Activated CD4-positive, alpha-beta T cell treated with anti-CD3 and anti-CD28 coated beads, Interleukin-2, amount 10 ng/mL, durations not matched to agents 24 days and 14 days (primary cell): ENCODE results near the gene NSUN6. TPM values are rescaled to one million over a fixed set of nuclear protein-coding genes. Genes with fewer than 3 reads are reported as not detected.
"Not testable (repeated sequence)": the region's sequence is repeated elsewhere in the genome, so short reads cannot be mapped to it uniquely, and the experiment has no call there.

ENCODE experiments used
- DNase-seq: peaks from one replicate; pipeline ENCODE4 v3.0.0; 2022
- H3K27ac Mint-ChIP-seq: one replicate; pipeline ENCODE4 v1.8.0; 2022; ENCODE audit warnings: mild to moderate bottlenecking, mixed read lengths
- H3K27me3 Mint-ChIP-seq: one replicate; pipeline ENCODE4 v1.8.0; 2022; ENCODE audit warnings: mixed read lengths
- H3K36me3 Mint-ChIP-seq: one replicate; pipeline ENCODE4 v1.8.0; 2022; ENCODE audit warnings: low read depth, mild to moderate bottlenecking, mixed read lengths
- H3K4me1 Mint-ChIP-seq: one replicate; pipeline ENCODE4 v1.8.0; 2021; ENCODE audit warnings: mixed read lengths
- H3K4me3 Mint-ChIP-seq: one replicate; pipeline ENCODE4 v1.8.0; 2022; ENCODE audit warnings: mild to moderate bottlenecking, moderate library complexity, mixed read lengths
- H3K9me3 Mint-ChIP-seq: one replicate; pipeline ENCODE4 v1.8.0; 2021; ENCODE audit warnings: mixed read lengths
- intact Hi-C: fragments of 100-400 bp; cut with micrococcal nuclease; formaldehyde crosslinking; loops from one replicate; pipeline ENCODE4 v1.15.1; 2023
- total RNA-seq: library from RNA; stranded (reverse); gene quantifications from 2 replicates; pipeline ENCODE4 v1.2.3, GENCODE V29; 2022

The NSUN6 gene
- total RNA-seq, 1 donor from 2014 or later, result 17.8 TPM

DNA sequence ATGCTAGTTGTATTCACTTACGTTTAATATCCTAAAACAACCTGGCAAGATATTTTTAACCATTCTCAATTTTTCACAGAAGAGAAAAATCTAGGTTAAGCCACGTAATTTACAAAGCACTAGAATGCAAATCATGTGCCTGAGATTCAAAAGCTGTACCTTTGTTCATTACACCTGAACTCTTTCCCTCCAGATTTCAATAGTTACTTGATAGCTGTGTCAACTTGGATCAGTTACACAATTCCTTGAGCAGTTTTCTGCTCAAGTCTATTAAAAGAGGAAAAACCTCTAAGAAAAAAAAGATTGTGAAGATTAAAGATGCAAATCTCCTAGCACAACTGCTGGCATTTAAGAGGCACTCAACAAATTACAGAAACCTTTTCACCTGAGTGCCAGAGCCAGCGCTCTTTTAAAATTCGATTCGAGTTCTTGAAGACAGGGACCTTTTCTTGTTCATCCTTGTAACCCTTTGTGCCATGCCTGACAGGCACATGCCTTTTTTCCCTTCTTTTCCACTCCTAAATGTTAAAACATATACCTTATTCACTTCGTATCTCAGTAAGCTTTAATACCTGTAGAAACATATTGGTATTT is 886 bp downstream of the NSUN6 start:
- Mint-ChIP-seq H3K4me1 (peaks cover 34% of the 10 kb centered on the region), H3K27ac (peak overlapping the region; percentile 95), H3K9me3 (no peaks in the 10 kb centered on the region), H3K36me3 (peaks cover 25% of the 10 kb centered on the region), H3K4me3 (peak overlapping the region; percentile 95), H3K27me3 (peaks cover 2% of the 10 kb centered on the region)
- intact Hi-C loops, result loop anchor here (2.0 to 10.0 kb wide), 4 partner anchors 68 to 1626 kb away; partner anchors contain the start of genes STAM and TRDMT1
- DNase-seq, result peak; percentile 70

GRCh38 chr10:18649364-18649959 is 1.9 kb downstream of the NSUN6 start:
- DNase-seq, result peak; percentile 55
- peaks cover 26% of the 10 kb centered on the region for H3K36me3 Mint-ChIP-seq
- peak overlapping the region; percentile 95 for H3K4me3 Mint-ChIP-seq
- H3K9me3 Mint-ChIP-seq, result no peaks in the 10 kb centered on the region
- H3K27me3 Mint-ChIP-seq, result peaks cover 2% of the 10 kb centered on the region
- H3K27ac Mint-ChIP-seq, result peak overlapping the region; percentile 71
- peaks cover 34% of the 10 kb centered on the region for H3K4me1 Mint-ChIP-seq
- intact Hi-C loops, result loop anchor here (1.0 kb wide), 1 partner anchor 22 kb away; no protein-coding TSS in a partner anchor

GRCh38 chr10:18647945-18648344 is 3.4 kb downstream of the NSUN6 start:
- peaks cover 40% of the 10 kb centered on the region for H3K4me1 Mint-ChIP-seq
- intact Hi-C loops, result no loop called here
- peak overlapping the region; percentile 61 for H3K4me3 Mint-ChIP-seq
- no peaks in the 10 kb centered on the region for H3K9me3 Mint-ChIP-seq
- peaks cover 24% of the 10 kb centered on the region for H3K36me3 Mint-ChIP-seq
- H3K27me3 Mint-ChIP-seq, result peaks cover 2% of the 10 kb centered on the region
- peak overlapping the region; percentile 43 for H3K27ac Mint-ChIP-seq
- DNase-seq, result peak; percentile 46

GRCh38 chr10:18647151-18647550 is 4.2 kb downstream of the NSUN6 start:
- Mint-ChIP-seq H3K27ac (no peak overlapping the region), H3K4me1 (peaks cover 36% of the 10 kb centered on the region), H3K9me3 (no peaks in the 10 kb centered on the region), H3K27me3 (peaks cover 2% of the 10 kb centered on the region), H3K36me3 (peaks cover 25% of the 10 kb centered on the region), H3K4me3 (no peak overlapping the region)
- intact Hi-C loops, result no loop called here
- no peak for DNase-seq

DNA sequence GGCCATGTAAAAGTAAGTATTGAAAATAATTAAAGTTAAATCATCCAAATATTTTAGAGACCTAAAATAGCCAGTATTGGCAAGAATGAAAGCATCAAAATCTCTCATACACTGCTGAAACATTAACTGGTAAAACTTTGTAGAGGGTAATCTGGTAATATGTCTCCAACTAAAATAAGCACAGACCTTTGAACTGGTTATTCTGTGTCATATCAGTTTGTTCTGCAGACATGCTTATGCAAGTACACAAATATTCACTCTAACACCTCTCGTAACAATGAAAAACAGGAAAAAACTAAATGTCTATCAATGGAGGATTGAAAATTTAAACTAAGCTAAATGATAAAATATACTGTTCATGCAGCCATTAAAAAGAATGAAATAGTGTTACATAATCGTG is 11.7 kb downstream of the NSUN6 start:
- H3K4me3 Mint-ChIP-seq, DNase-seq, H3K9me3 Mint-ChIP-seq, H3K4me1 Mint-ChIP-seq, H3K27me3 Mint-ChIP-seq, intact Hi-C loops, H3K27ac Mint-ChIP-seq: not testable (repeated sequence)
- H3K36me3 Mint-ChIP-seq, result peaks cover 22% of the 10 kb centered on the region

DNA sequence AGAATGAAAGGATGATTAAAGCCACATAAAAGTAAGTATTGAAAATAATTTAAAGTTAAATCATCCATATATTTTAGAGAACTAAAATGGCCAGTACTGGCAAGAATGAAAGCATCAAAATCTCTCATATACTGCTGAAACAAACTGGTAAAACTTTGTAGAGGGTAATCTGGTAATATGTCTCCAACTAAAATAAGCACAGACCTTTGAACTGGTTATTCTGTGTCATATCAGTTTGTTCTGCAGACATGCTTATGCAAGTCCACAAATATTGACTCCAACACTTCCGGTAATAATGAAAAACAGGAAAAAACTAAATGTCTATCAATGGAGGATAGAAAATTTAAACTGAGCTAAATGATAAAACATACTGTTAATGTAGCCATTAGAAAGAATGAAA is 14.0 kb downstream of the NSUN6 start:
- H3K4me3 Mint-ChIP-seq, H3K4me1 Mint-ChIP-seq, H3K27ac Mint-ChIP-seq, H3K9me3 Mint-ChIP-seq, DNase-seq, H3K27me3 Mint-ChIP-seq, intact Hi-C loops: not testable (repeated sequence)
- H3K36me3 Mint-ChIP-seq, result peaks cover 30% of the 10 kb centered on the region

GRCh38 chr10:18635995-18636394 is 15.4 kb downstream of the NSUN6 start:
- Mint-ChIP-seq H3K36me3 (peaks cover 29% of the 10 kb centered on the region), H3K27ac (no peak overlapping the region), H3K27me3 (no peaks in the 10 kb centered on the region), H3K4me3 (no peak overlapping the region), H3K4me1 (peaks cover 2% of the 10 kb centered on the region), H3K9me3 (no peaks in the 10 kb centered on the region)
- no peak for DNase-seq
- intact Hi-C loops, result no loop called here

- H3K36me3 Mint-ChIP-seq, result peaks cover 33% of the 10 kb centered on the region
- intact Hi-C loops, H3K4me3 Mint-ChIP-seq, DNase-seq, H3K27me3 Mint-ChIP-seq, H3K9me3 Mint-ChIP-seq, H3K4me1 Mint-ChIP-seq, H3K27ac Mint-ChIP-seq: not testable (repeated sequence)
Measured at GRCh38 chr10:18632500-18632899, 18.9 kb downstream of the NSUN6 start.

DNA sequence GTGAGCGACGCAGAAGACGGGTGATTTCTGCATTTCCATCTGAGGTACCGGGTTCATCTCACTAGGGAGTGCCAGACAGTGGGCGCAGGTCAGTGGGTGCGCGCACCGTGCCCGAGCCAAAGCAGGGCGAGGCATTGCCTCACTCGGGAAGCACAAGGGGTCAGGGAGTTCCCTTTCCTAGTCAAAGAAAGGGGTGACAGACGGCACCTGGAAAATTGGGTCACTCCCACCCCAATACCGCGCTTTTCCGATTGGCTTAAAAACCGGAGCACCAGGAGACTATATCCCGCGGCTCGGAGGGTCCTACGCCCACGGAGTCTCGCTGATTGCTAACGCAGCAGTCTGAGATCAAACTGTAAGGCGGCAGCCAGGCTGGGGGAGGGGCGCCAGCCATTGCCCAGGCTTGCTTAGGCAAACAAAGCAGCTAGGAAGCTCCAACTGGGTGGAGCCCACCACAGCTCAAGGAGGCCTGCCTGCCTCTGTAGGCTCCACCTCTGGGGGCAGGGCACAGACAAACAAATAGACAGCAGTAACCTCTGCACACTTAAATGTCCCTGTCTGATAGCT is 23.9 kb downstream of the NSUN6 start:
- peaks cover 25% of the 10 kb centered on the region for H3K36me3 Mint-ChIP-seq
- not testable (repeated sequence) for H3K9me3 Mint-ChIP-seq, H3K27me3 Mint-ChIP-seq
- H3K4me1 Mint-ChIP-seq, result peaks cover 11% of the 10 kb centered on the region
- intact Hi-C loops, result loop anchor here (1.0 kb wide), 1 partner anchor 22 kb away; no protein-coding TSS in a partner anchor
- H3K27ac Mint-ChIP-seq, result peak overlapping the region; percentile 52
- H3K4me3 Mint-ChIP-seq, result peak overlapping the region; percentile 82
- peak; percentile 92 for DNase-seq

DNA sequence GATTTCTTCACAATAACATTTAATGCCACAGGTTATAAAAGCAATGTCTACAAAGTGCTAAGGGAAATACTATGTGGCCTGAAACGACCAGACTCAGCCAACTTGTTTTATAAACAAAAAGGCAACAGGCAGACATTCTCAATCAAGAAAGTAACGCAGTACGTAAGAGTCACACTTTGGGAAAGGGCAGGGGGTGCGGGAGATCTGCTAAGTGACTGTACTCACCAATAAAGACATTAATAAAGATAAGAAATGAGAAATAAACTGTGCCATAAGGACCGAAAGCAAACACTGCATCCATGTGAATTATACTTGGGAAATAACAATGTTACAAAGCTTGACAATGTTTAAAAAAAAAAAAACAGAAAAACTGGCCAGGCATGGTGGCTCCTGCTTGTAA is 25.5 kb downstream of the NSUN6 start:
- H3K9me3 Mint-ChIP-seq, result peaks cover 3% of the 10 kb centered on the region
- intact Hi-C loops, result no loop called here
- peaks cover 11% of the 10 kb centered on the region for H3K4me1 Mint-ChIP-seq
- H3K36me3 Mint-ChIP-seq, result peaks cover 32% of the 10 kb centered on the region
- H3K4me3 Mint-ChIP-seq, result no peak overlapping the region
- DNase-seq, result no peak
- no peak overlapping the region for H3K27ac Mint-ChIP-seq
- H3K27me3 Mint-ChIP-seq, result no peaks in the 10 kb centered on the region

DNA sequence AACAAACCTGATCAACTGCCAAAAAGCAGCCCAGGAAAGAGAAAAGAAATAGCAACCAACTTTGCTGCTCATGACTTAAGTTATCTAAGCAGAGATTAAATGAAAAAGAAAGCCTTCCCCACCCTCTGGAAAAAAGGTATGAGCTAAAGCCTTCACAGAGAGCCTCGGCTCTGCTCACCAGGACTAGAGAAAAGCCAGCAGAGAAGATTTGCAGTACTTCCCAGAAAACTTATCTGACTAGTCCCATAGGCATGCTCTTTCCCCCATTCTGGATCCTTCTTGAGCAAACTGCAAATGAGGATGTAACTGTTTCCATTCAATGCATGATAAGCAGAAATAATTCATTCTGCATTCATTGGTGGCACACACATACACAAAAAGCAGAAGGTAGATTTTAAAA is 27.7 kb downstream of the NSUN6 start:
- Mint-ChIP-seq H3K4me1 (peaks cover 15% of the 10 kb centered on the region), H3K36me3 (peaks cover 36% of the 10 kb centered on the region)
- DNase-seq, H3K27ac Mint-ChIP-seq, H3K9me3 Mint-ChIP-seq, H3K27me3 Mint-ChIP-seq, H3K4me3 Mint-ChIP-seq, intact Hi-C loops: not testable (repeated sequence)

GRCh38 chr10:18620856-18621255 is 30.5 kb downstream of the NSUN6 start:
- Mint-ChIP-seq H3K27me3 (no peaks in the 10 kb centered on the region), H3K4me3 (no peak overlapping the region), H3K9me3 (no peaks in the 10 kb centered on the region), H3K27ac (no peak overlapping the region), H3K4me1 (peaks cover 13% of the 10 kb centered on the region), H3K36me3 (peaks cover 44% of the 10 kb centered on the region)
- intact Hi-C loops, result no loop called here
- no peak for DNase-seq

- intact Hi-C loops, result no loop called here
- Mint-ChIP-seq H3K4me1 (peaks cover 13% of the 10 kb centered on the region), H3K36me3 (peaks cover 45% of the 10 kb centered on the region), H3K27me3 (no peaks in the 10 kb centered on the region), H3K4me3 (no peak overlapping the region), H3K27ac (no peak overlapping the region), H3K9me3 (no peaks in the 10 kb centered on the region)
- DNase-seq, result no peak
Measured at GRCh38 chr10:18619016-18619415, 32.4 kb downstream of the NSUN6 start.

GRCh38 chr10:18616337-18616736 is 35.0 kb downstream of the NSUN6 start:
- Mint-ChIP-seq H3K4me3 (no peak overlapping the region), H3K9me3 (no peaks in the 10 kb centered on the region), H3K36me3 (peaks cover 47% of the 10 kb centered on the region), H3K27ac (no peak overlapping the region), H3K4me1 (peaks cover 13% of the 10 kb centered on the region), H3K27me3 (no peaks in the 10 kb centered on the region)
- intact Hi-C loops, result no loop called here
- no peak for DNase-seq
